Activated CD4-positive, alpha-beta T cell treated with anti-CD3 and anti-CD28 coated beads, Interleukin-2, amount 10 ng/mL, durations not matched to agents 7 days and 5 days (primary cell): Measurements from ENCODE around the gene LTBP1. TPM values are rescaled to one million over a fixed set of nuclear protein-coding genes. Genes with fewer than 3 reads are reported as not detected.
"Not testable (repeated sequence)": the region's sequence is repeated elsewhere in the genome, so short reads cannot be mapped to it uniquely, and the experiment has no call there.

ENCODE experiments used
- CTCF ChIA-PET: fragments of 350-600 bp; sonication (Branson Sonifier 250); formaldehyde crosslinking; loops from one replicate; lab custom pipeline; 2021; ENCODE audit warnings: antibody characterized with exemption; lab: Charles Lee
- POLR2A ChIA-PET: fragments of 350-600 bp; sonication (Branson Sonifier 250); formaldehyde crosslinking; loops from one replicate; lab custom pipeline; 2021; ENCODE audit warnings: antibody characterized with exemption; lab: Charles Lee
- DNase-seq: peaks from one replicate; pipeline ENCODE4 v3.0.0-alpha.2; 2020
- H3K27ac Mint-ChIP-seq: one replicate; pipeline ENCODE4 v1.8.0; 2021; ENCODE audit warnings: mild to moderate bottlenecking, moderate library complexity, mixed read lengths
- H3K27me3 Mint-ChIP-seq: one replicate; pipeline ENCODE4 v1.8.0; 2021; ENCODE audit warnings: mixed read lengths
- H3K36me3 Mint-ChIP-seq: one replicate; pipeline ENCODE4 v1.8.0; 2021; ENCODE audit warnings: low read depth, mixed read lengths
- H3K4me1 Mint-ChIP-seq: one replicate; pipeline ENCODE4 v1.8.0; 2021; ENCODE audit warnings: mixed read lengths
- H3K4me3 Mint-ChIP-seq: one replicate; pipeline ENCODE4 v1.8.0; 2021; ENCODE audit warnings: mild to moderate bottlenecking, moderate library complexity, mixed read lengths
- H3K9me3 Mint-ChIP-seq: one replicate; pipeline ENCODE4 v1.8.0; 2021; ENCODE audit warnings: mixed read lengths
- total RNA-seq, 2 experiments: library from RNA; stranded (reverse); gene quantifications; one replicate each; pipeline ENCODE4 v1.2.3, GENCODE V29; 2021

The LTBP1 gene
- under 1 TPM; 0.17 to 0.27 TPM for total RNA-seq

GRCh38 chr2:32946314-32947075, at the start of gene LTBP1:
Gene LTBP1, plus strand, starts transcription at chr2:32946953. Its CDS starts 372 bp downstream, at chr2:32947325.
- H3K36me3 Mint-ChIP-seq, result no peaks in the 10 kb centered on the region
- peak within 1 kb of the TSS; percentile 64 for H3K27ac Mint-ChIP-seq
- peak; percentile 74 for DNase-seq
- H3K27me3 Mint-ChIP-seq, result peaks cover 25% of the 10 kb centered on the region
- CTCF ChIA-PET, result interaction anchor here (0.6 kb wide), 2 partner anchors 454 to 653 kb away, joined by 3 read pairs; partner anchors contain the start of gene FAM98A
- no peaks in the 10 kb centered on the region for H3K9me3 Mint-ChIP-seq
- peaks cover 5% of the 10 kb centered on the region for H3K4me1 Mint-ChIP-seq
- POLR2A ChIA-PET, result no interaction called here
- peak within 1 kb of the TSS; percentile 71 for H3K4me3 Mint-ChIP-seq

- no peak overlapping the region for H3K4me3 Mint-ChIP-seq
- H3K36me3 Mint-ChIP-seq, result no peaks in the 10 kb centered on the region
- ChIA-PET CTCF (no interaction called here), POLR2A (no interaction called here)
- H3K27ac Mint-ChIP-seq, result no peak overlapping the region
- no peak for DNase-seq
- H3K9me3 Mint-ChIP-seq, result no peaks in the 10 kb centered on the region
- H3K4me1 Mint-ChIP-seq, result no peaks in the 10 kb centered on the region
- H3K27me3 Mint-ChIP-seq, result peaks cover 15% of the 10 kb centered on the region
Observed at GRCh38 chr2:32900246-32900973, 46.3 kb upstream of the LTBP1 start.

GRCh38 chr2:32901313-32901712, 45.4 kb upstream of the LTBP1 start:
- ChIA-PET CTCF (no interaction called here), POLR2A (no interaction called here)
- no peaks in the 10 kb centered on the region for H3K36me3 Mint-ChIP-seq
- no peaks in the 10 kb centered on the region for H3K4me1 Mint-ChIP-seq
- no peak for DNase-seq
- no peak overlapping the region for H3K27ac Mint-ChIP-seq
- H3K9me3 Mint-ChIP-seq, result no peaks in the 10 kb centered on the region
- H3K4me3 Mint-ChIP-seq, result no peak overlapping the region
- peaks cover 16% of the 10 kb centered on the region for H3K27me3 Mint-ChIP-seq

- ChIA-PET POLR2A (interaction anchor here (0.6 kb wide), 1 partner anchor 475 kb away, joined by 3 read pairs; no protein-coding TSS in a partner anchor), CTCF (no interaction called here)
- Mint-ChIP-seq H3K27ac (no peak overlapping the region), H3K4me3 (no peak overlapping the region), H3K4me1 (no peaks in the 10 kb centered on the region), H3K36me3 (no peaks in the 10 kb centered on the region), H3K9me3 (no peaks in the 10 kb centered on the region), H3K27me3 (peaks cover 16% of the 10 kb centered on the region)
- DNase-seq, result no peak
Observed at GRCh38 chr2:32902174-32902573, 44.6 kb upstream of the LTBP1 start.

GRCh38 chr2:32902986-32903385, 43.8 kb upstream of the LTBP1 start:
- ChIA-PET POLR2A (no interaction called here), CTCF (no interaction called here)
- Mint-ChIP-seq H3K27ac (no peak overlapping the region), H3K9me3 (no peaks in the 10 kb centered on the region), H3K27me3 (peaks cover 13% of the 10 kb centered on the region), H3K4me1 (no peaks in the 10 kb centered on the region), H3K4me3 (no peak overlapping the region), H3K36me3 (no peaks in the 10 kb centered on the region)
- no peak for DNase-seq

GRCh38 chr2:32904074-32904473, 42.7 kb upstream of the LTBP1 start:
- peaks cover 11% of the 10 kb centered on the region for H3K27me3 Mint-ChIP-seq
- no peaks in the 10 kb centered on the region for H3K36me3 Mint-ChIP-seq
- ChIA-PET POLR2A (no interaction called here), CTCF (no interaction called here)
- H3K4me3 Mint-ChIP-seq, result no peak overlapping the region
- H3K9me3 Mint-ChIP-seq, result no peaks in the 10 kb centered on the region
- no peak for DNase-seq
- H3K27ac Mint-ChIP-seq, result no peak overlapping the region
- H3K4me1 Mint-ChIP-seq, result no peaks in the 10 kb centered on the region

GRCh38 chr2:32904751-32905150, 42.0 kb upstream of the LTBP1 start:
- no peak overlapping the region for H3K4me3 Mint-ChIP-seq
- peaks cover 11% of the 10 kb centered on the region for H3K27me3 Mint-ChIP-seq
- H3K36me3 Mint-ChIP-seq, result no peaks in the 10 kb centered on the region
- no peaks in the 10 kb centered on the region for H3K9me3 Mint-ChIP-seq
- no peaks in the 10 kb centered on the region for H3K4me1 Mint-ChIP-seq
- ChIA-PET CTCF (no interaction called here), POLR2A (no interaction called here)
- H3K27ac Mint-ChIP-seq, result no peak overlapping the region
- no peak for DNase-seq

GRCh38 chr2:32905270-32905669, 41.5 kb upstream of the LTBP1 start:
- Mint-ChIP-seq H3K36me3 (no peaks in the 10 kb centered on the region), H3K4me1 (no peaks in the 10 kb centered on the region), H3K27ac (no peak overlapping the region), H3K4me3 (no peak overlapping the region), H3K9me3 (no peaks in the 10 kb centered on the region), H3K27me3 (peaks cover 11% of the 10 kb centered on the region)
- ChIA-PET CTCF (no interaction called here), POLR2A (no interaction called here)
- no peak for DNase-seq

- no peaks in the 10 kb centered on the region for H3K36me3 Mint-ChIP-seq
Observed at GRCh38 chr2:32910883-32911598, 35.7 kb upstream of the LTBP1 start.

GRCh38 chr2:32915694-32916093, 31.1 kb upstream of the LTBP1 start:
- Mint-ChIP-seq H3K4me3 (no peak overlapping the region), H3K27ac (no peak overlapping the region), H3K4me1 (no peaks in the 10 kb centered on the region), H3K9me3 (no peaks in the 10 kb centered on the region), H3K27me3 (no peaks in the 10 kb centered on the region), H3K36me3 (no peaks in the 10 kb centered on the region)
- ChIA-PET CTCF (no interaction called here), POLR2A (no interaction called here)
- DNase-seq, result no peak

More at GRCh38 chr2:32910883-32911598, 35.7 kb upstream of the LTBP1 start:
- no peak overlapping the region for H3K27ac Mint-ChIP-seq
- DNase-seq, result no peak
- H3K9me3 Mint-ChIP-seq, result no peaks in the 10 kb centered on the region
- ChIA-PET CTCF (no interaction called here), POLR2A (no interaction called here)
- no peak overlapping the region for H3K4me3 Mint-ChIP-seq
- H3K4me1 Mint-ChIP-seq, result no peaks in the 10 kb centered on the region
- no peaks in the 10 kb centered on the region for H3K27me3 Mint-ChIP-seq

GRCh38 chr2:32918774-32919173, 28.0 kb upstream of the LTBP1 start:
- ChIA-PET CTCF (no interaction called here), POLR2A (no interaction called here)
- Mint-ChIP-seq H3K4me3 (no peak overlapping the region), H3K9me3 (no peaks in the 10 kb centered on the region), H3K4me1 (no peaks in the 10 kb centered on the region), H3K36me3 (no peaks in the 10 kb centered on the region), H3K27me3 (peaks cover 2% of the 10 kb centered on the region), H3K27ac (no peak overlapping the region)
- DNase-seq, result no peak

GRCh38 chr2:32919901-32920300, 26.9 kb upstream of the LTBP1 start:
- CTCF ChIA-PET, result not testable (repeated sequence)

GRCh38 chr2:32921486-32921885, 25.3 kb upstream of the LTBP1 start:
- CTCF ChIA-PET, H3K4me1 Mint-ChIP-seq, DNase-seq, H3K27me3 Mint-ChIP-seq, H3K4me3 Mint-ChIP-seq, H3K27ac Mint-ChIP-seq, POLR2A ChIA-PET, H3K36me3 Mint-ChIP-seq, H3K9me3 Mint-ChIP-seq: not testable (repeated sequence)

More at GRCh38 chr2:32919901-32920300, 26.9 kb upstream of the LTBP1 start:
- H3K27ac Mint-ChIP-seq, H3K4me1 Mint-ChIP-seq, H3K9me3 Mint-ChIP-seq, POLR2A ChIA-PET, H3K36me3 Mint-ChIP-seq, H3K27me3 Mint-ChIP-seq, H3K4me3 Mint-ChIP-seq, DNase-seq: not testable (repeated sequence)
